Neural crest cell (in vitro differentiated cells): ENCODE measurements around the gene INAFM1. TPM values are rescaled to one million over a fixed set of nuclear protein-coding genes. Genes with fewer than 3 reads are reported as not detected.
"Not testable (repeated sequence)": the region's sequence is repeated elsewhere in the genome, so short reads cannot be mapped to it uniquely, and the experiment has no call there.

Source experiments
- DNase-seq: peaks from one replicate; pipeline ENCODE4 v3.0.0; 2021; ENCODE audit warnings: low read depth, mixed read lengths, low spot score
- H3K27ac Mint-ChIP-seq: one replicate; pipeline ENCODE4 v1.8.0; 2021; ENCODE audit warnings: mild to moderate bottlenecking, mixed read lengths; ENCODE audit not compliant: unreplicated experiment
- H3K27me3 Mint-ChIP-seq: 2 replicates; pipeline ENCODE4 v1.8.0; 2021; ENCODE audit warnings: low read depth, mild to moderate bottlenecking, mixed read lengths
- H3K36me3 Mint-ChIP-seq: 2 replicates; pipeline ENCODE4 v1.8.0; 2021; ENCODE audit warnings: low read depth, mild to moderate bottlenecking, mixed read lengths
- H3K4me1 Mint-ChIP-seq: 2 replicates; pipeline ENCODE4 v1.8.0; 2021; ENCODE audit warnings: mixed read lengths
- H3K4me3 Mint-ChIP-seq: one replicate; pipeline ENCODE4 v1.8.0; 2021; ENCODE audit warnings: mild to moderate bottlenecking, mixed read lengths
- H3K9me3 Mint-ChIP-seq: 2 replicates; pipeline ENCODE4 v1.8.0; 2021; ENCODE audit warnings: mixed read lengths
- total RNA-seq: library from RNA; stranded (reverse); gene quantifications from 2 replicates; pipeline ENCODE4 v1.2.1, GENCODE V29; 2021
- TF ChIP-seq, protein P1 (sequence below): fragments of 200-600 bp; sonication (generic); conservative IDR thresholded peaks from 2 replicates; pipeline ENCODE4 v1.5.0; 2021; ENCODE audit warnings: antibody characterized with exemption, mild to moderate bottlenecking

INAFM1 gene
- total RNA-seq, 1 donor from 2014 or later, result 10.2 TPM

DNA sequence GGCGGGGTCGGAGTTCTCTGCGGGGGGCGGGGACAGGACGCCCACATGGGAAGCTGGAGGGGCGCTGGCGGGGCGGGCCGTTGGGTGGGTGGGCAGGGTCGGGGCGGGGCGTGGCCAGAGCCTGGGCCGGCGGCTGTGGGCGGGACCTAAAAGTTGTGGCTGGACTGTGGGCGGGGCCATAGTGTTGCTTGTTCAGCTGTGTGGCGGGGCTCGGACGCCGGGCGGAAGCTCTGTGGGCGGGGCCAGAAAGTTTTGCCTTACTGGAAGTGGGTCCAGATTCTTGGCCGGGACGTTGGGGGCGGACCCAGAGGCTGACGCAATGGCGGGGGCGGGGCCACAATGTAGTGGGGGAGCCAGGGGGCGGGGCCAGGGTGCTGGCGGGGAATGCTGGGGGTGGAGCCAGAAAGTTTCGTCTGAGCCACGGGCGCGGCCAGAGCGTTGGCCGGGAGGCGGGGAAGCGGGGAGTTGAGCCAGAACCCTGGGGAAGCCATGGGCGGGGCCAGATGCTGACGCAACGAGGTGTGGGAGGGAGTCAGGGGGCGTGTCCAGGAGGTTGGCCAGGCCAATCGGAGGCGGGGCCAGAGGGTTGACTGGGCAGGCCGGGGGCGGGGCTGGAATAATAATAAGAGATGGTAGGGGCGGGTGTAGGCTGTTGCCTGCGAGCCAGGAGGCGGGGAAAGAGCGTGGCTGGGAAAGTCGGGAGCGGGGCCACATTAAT lies 17.8 kb upstream of the INAFM1 start:
- Mint-ChIP-seq H3K4me3 (peak overlapping the region; percentile 98), H3K9me3 (no peaks in the 10 kb centered on the region), H3K27ac (peak overlapping the region; percentile 98), H3K27me3 (no peaks in the 10 kb centered on the region), H3K4me1 (peaks cover 31% of the 10 kb centered on the region), H3K36me3 (peaks cover 8% of the 10 kb centered on the region)
- DNase-seq, result peak; percentile 100
- TF ChIP-seq, protein P1, sequence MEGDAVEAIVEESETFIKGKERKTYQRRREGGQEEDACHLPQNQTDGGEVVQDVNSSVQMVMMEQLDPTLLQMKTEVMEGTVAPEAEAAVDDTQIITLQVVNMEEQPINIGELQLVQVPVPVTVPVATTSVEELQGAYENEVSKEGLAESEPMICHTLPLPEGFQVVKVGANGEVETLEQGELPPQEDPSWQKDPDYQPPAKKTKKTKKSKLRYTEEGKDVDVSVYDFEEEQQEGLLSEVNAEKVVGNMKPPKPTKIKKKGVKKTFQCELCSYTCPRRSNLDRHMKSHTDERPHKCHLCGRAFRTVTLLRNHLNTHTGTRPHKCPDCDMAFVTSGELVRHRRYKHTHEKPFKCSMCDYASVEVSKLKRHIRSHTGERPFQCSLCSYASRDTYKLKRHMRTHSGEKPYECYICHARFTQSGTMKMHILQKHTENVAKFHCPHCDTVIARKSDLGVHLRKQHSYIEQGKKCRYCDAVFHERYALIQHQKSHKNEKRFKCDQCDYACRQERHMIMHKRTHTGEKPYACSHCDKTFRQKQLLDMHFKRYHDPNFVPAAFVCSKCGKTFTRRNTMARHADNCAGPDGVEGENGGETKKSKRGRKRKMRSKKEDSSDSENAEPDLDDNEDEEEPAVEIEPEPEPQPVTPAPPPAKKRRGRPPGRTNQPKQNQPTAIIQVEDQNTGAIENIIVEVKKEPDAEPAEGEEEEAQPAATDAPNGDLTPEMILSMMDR, result no peak

DNA sequence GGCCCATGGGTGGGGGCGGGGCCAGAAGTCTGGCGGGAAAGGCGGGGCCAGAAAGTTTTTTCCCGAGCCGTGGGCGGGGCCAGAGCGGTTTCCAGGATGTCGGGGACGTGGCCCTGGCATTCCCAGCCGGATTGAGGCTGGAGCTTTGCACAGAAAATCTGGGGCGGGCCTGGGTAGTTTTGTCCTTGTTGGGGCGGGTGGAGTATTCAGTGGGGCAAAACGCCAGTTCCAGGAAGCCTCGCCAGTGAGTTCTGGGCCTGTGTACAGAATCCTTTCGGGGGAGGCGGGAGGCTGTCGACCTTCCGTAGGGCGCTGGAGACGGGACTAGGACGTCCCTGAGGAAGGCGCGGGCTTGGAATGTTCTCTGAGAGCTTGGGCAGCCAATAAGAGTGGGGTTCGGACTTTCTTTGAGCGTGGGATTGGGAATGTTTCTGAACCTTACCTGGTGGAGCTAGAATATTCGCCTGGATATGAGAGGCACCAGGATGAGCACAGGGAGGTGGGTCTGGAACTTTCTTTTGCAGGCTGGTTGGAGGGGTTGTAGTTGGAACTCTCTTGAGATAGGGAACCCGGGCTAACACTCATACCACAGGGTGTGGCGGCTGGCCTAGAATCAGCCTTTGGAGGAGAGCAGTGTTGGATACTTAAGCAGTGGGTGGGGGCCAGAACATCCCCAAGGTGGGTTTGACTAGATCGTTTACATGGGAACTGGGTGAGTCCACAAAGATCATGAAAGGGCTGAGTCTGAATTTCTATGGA lies 17.1 kb upstream of the INAFM1 start:
- H3K4me1 Mint-ChIP-seq, result peaks cover 31% of the 10 kb centered on the region
- TF ChIP-seq, protein P1, result no peak
- peak overlapping the region; percentile 98 for H3K4me3 Mint-ChIP-seq
- DNase-seq, result no peak
- peaks cover 10% of the 10 kb centered on the region for H3K36me3 Mint-ChIP-seq
- no peaks in the 10 kb centered on the region for H3K9me3 Mint-ChIP-seq
- H3K27ac Mint-ChIP-seq, result peak overlapping the region; percentile 98
- H3K27me3 Mint-ChIP-seq, result no peaks in the 10 kb centered on the region

DNA sequence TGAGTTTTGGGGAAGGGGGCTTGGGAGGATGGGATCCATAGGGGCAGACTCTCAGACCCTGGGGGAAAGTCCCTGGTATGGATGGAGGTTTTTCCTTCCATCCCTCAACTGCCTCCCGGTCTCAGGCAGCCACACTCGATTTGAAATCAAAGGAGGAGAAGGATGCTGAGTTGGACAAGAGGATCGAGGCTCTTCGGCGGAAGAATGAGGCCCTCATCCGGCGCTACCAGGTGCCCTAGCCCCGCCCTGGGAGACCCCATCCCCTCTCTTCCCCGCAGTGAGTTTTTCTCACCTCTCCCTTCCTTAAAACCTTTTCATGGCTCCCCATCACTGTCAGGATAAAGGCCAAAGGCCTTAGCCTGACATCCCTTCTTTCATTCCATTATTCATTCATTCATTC lies 16.3 kb upstream of the INAFM1 start:
- H3K27ac Mint-ChIP-seq, result no peak overlapping the region

DNA sequence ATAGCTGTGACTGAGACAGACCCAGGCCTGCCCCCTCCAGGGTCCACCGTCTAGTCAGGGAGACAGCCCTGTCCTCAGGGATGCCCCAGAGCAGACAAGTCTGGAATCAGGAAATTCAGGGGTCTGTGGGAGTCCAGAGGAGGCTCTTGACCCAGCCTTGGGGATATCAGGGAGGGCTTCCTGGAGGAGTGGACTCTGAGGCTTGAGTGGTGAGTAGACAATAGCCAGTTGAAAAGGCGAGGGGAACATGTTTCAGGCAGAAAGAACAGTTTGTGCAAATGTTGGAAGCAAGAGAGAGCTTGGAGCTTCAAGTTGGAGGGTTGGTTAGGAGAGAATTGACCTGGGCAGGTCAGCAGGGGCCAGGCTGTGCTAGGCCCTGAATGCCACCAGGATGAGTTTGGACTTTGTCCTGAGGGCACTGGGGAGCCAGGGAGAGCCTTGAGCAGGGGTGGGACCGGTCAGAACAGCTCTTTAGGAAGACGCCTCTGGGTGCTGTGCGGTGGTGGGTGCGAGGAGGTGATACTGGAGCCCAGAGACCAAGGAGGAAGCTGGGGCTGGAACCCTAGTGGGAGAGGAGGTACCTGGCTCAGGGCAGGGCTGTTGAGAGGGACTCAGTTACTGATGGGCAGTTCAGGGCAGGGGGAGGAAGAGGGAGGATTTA lies 15.7 kb upstream of the INAFM1 start:
- Mint-ChIP-seq H3K27me3 (no peaks in the 10 kb centered on the region), H3K36me3 (peaks cover 11% of the 10 kb centered on the region), H3K4me3 (peak overlapping the region; percentile 98), H3K4me1 (peaks cover 31% of the 10 kb centered on the region), H3K9me3 (no peaks in the 10 kb centered on the region), H3K27ac (peak overlapping the region; percentile 67)
- TF ChIP-seq, protein P1, result no peak
- no peak for DNase-seq

More for the DNA sequence above, 16.3 kb upstream of the INAFM1 start:
- Mint-ChIP-seq H3K27me3 (no peaks in the 10 kb centered on the region), H3K36me3 (peaks cover 10% of the 10 kb centered on the region), H3K4me3 (peak overlapping the region; percentile 98), H3K9me3 (no peaks in the 10 kb centered on the region), H3K4me1 (peaks cover 31% of the 10 kb centered on the region)
- TF ChIP-seq, protein P1, result no peak
- DNase-seq, result no peak

DNA sequence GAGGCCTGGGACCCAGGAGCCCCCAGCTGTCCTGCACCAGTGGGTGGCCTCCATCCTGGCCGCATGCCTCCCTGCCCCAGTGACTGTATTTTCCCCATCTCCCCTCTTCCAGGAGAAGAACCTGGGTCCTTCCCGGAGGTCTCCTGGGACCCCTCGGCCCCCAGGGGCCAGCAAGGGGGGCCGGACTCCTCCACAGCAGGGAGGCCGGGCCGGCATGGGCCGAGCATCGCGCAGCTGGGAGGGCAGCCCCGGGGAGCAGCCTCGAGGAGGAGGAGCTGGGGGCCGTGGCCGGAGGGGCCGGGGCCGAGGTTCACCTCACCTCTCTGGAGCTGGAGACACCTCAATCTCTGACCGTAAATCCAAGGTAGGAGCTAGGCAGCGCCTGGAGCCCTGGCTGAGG lies 14.2 kb upstream of the INAFM1 start:
- Mint-ChIP-seq H3K4me1 (peaks cover 31% of the 10 kb centered on the region), H3K27ac (no peak overlapping the region), H3K4me3 (peak overlapping the region; percentile 31), H3K9me3 (no peaks in the 10 kb centered on the region), H3K36me3 (peaks cover 18% of the 10 kb centered on the region), H3K27me3 (no peaks in the 10 kb centered on the region)
- TF ChIP-seq, protein P1, result no peak
- no peak for DNase-seq

DNA sequence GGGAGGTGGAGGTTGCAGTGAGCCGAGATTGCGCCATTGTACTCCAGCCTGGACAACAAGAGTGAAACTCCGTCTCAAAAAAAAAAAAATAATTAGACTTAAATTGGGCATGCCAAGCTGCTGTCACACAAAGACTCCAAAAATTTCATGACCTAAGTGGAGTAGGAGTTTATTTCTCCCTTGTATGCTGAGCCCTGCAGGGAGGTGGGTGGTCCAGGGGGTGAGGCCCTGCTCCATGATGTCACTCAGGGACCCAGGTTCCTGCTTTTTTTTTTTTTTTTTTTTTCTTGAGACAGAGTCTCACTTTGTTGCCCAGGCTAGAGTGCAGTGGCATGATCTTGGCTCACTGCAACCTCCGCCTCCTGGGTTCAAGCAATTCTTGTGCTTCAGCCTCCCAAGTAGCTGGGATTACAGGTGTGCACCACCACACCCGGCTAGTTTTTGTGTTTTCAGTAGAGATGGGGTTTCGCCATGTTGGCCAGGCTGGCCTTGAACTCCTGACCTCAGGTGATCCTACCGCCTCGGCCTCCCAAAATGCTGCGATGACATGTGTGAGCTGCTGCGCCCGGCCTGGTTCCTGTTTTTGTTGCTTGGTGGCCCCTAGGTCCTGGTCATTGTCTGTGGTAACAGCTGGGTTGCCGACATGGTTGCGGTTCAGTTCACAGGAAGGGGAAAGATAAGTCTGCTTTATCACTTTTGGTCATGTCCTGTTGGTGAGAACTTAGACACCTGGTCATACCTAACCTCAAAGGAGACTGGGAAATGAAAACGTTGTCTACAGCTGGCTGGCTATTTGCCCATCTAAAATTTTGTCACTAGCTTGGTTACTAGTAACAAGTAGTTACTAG lies 12.5 kb upstream of the INAFM1 start:
- not testable (repeated sequence) for H3K4me3 Mint-ChIP-seq, H3K27ac Mint-ChIP-seq, DNase-seq, H3K9me3 Mint-ChIP-seq, H3K27me3 Mint-ChIP-seq
- H3K4me1 Mint-ChIP-seq, result peaks cover 20% of the 10 kb centered on the region
- H3K36me3 Mint-ChIP-seq, result peaks cover 25% of the 10 kb centered on the region
